ENCODE data around the gene BICC1.

The BICC1 gene

GRCh38 chr10:58773944-58774343 lies 261.3 kb downstream of the BICC1 start:
- no peak for TF ChIP-seq CTCF (IDR thresholded peaks at IDR 0.05; ENCODE audit: insufficient read depth, low read depth, low read length, missing control alignments)
- DNase-seq (ENCODE audit: low read depth), result no peak
- no peak overlapping the region for H3K4me3 ChIP-seq (ENCODE audit: low read depth, low read length)

GRCh38 chr10:58775960-58776567 lies 263.4 kb downstream of the BICC1 start:
- TF ChIP-seq CTCF (IDR thresholded peaks at IDR 0.05; ENCODE audit: insufficient read depth, low read depth, low read length, missing control alignments), result no peak
- no peak overlapping the region for H3K4me3 ChIP-seq (ENCODE audit: low read depth, low read length)
- no peak for DNase-seq (ENCODE audit: low read depth)

GRCh38 chr10:58776568-58777318 lies 264.1 kb downstream of the BICC1 start:
- DNase-seq (ENCODE audit: low read depth), result no peak
- H3K4me3 ChIP-seq (ENCODE audit: low read depth, low read length), result no peak overlapping the region
- no peak for TF ChIP-seq CTCF (IDR thresholded peaks at IDR 0.05; ENCODE audit: insufficient read depth, low read depth, low read length, missing control alignments)

GRCh38 chr10:58778966-58779365 lies 266.3 kb downstream of the BICC1 start:
- H3K4me3 ChIP-seq (ENCODE audit: low read depth, low read length), result no peak overlapping the region
- no peak for DNase-seq (ENCODE audit: low read depth)
- no peak for TF ChIP-seq CTCF (IDR thresholded peaks at IDR 0.05; ENCODE audit: insufficient read depth, low read depth, low read length, missing control alignments)

GRCh38 chr10:58779594-58779993 lies 266.9 kb downstream of the BICC1 start:
- no peak for TF ChIP-seq CTCF (IDR thresholded peaks at IDR 0.05; ENCODE audit: insufficient read depth, low read depth, low read length, missing control alignments)
- H3K4me3 ChIP-seq (ENCODE audit: low read depth, low read length), result no peak overlapping the region
- no peak for DNase-seq (ENCODE audit: low read depth)

- DNase-seq (ENCODE audit: low read depth), result no peak
- no peak for TF ChIP-seq CTCF (IDR thresholded peaks at IDR 0.05; ENCODE audit: insufficient read depth, low read depth, low read length, missing control alignments)
- H3K4me3 ChIP-seq (ENCODE audit: low read depth, low read length), result no peak overlapping the region
Observed at GRCh38 chr10:58780476-58780875, 267.8 kb downstream of the BICC1 start.
